ENCODE data around the gene CTNNA2.

DNA sequence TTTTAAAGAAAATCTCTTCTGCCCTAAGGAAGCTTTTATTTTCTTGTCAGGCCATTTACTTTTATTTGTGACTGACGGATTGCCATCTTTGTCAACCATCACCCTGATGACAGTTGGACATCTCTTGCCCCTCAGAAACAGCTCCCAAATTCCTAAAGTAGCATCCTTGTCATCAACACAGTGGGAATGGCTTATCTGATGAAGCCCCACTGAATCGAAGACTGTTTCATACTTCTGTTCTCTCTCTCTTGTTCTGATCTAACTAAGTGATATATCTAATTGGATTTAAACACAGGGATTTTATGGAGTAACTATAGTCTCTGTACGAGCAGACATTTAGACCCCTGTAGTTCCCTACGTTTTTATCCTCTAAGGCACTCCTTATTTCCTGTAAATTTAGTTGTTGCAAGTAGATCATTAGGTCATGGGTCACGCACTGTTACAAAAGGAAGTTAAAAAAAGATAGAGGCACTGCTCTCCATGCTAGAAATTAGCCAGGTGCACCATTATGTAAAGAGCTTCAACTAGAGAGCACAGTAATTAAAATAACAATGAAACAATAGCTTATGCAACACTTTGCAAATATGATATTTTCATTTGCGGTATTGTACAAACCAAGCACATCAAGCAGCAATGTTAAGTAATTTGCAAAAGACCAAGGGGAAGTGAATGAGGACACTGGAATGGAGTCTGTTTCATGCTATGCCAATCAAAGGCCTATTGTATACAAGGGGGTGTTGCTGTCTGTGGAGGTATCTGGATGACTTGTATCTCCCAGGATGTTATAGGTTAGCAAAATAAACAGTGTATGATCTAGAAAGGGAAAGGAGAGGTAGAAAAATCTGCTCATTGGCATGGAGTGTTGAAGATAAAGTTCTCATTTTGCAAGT is 507.0 kb downstream of the CTNNA2 start:
- TF ChIP-seq CTCF (IDR thresholded peaks at IDR 0.05; ENCODE audit: borderline replicate concordance, extremely low read depth, low read length, poor library complexity, severe bottlenecking): no peak
- TF ChIP-seq EZH2 (IDR thresholded peaks at IDR 0.05; ENCODE audit: borderline replicate concordance, low read depth, low read length, severe bottlenecking): no peak
